Stomach (tissue), 19 donors: ENCODE results near the gene UBQLN3. TPM values are rescaled to one million over a fixed set of nuclear protein-coding genes. Genes with fewer than 3 reads are reported as not detected.

Experiments used
- DNase-seq, 2 donors: peaks; one replicate each; pipeline versions ENCODE4 v3.0.0 to v3.0.0-alpha.2; 2013 to 2019
- H3K27ac ChIP-seq, 5 donors: fragments of 200-600 bp in 4 of 5; sonication (generic) in 4 of 5; one replicate each; pipeline ENCODE4 v1.5.1; 2013 to 2019; ENCODE audit warnings: mild to moderate bottlenecking in 1 of 5, moderate library complexity in 1 of 5
- H3K27me3 ChIP-seq, 3 donors: fragments of 200-600 bp; sonication (generic); one replicate each; pipeline ENCODE4 v1.5.1; 2017 to 2019; ENCODE audit warnings: mixed run types in 1 of 3
- H3K36me3 ChIP-seq, 4 donors: fragments of 200-600 bp; sonication (generic); 1 replicate in 3 of 4; 2 replicates in 1 of 4; pipeline ENCODE4 v1.5.1; 2016 to 2019
- H3K4me1 ChIP-seq, 4 donors: fragments of 200-600 bp; sonication (generic); one replicate each; pipeline ENCODE4 v1.5.1; 2016 to 2019
- H3K4me3 ChIP-seq, 4 donors: fragments of 200-600 bp; sonication (generic) in 3 of 4; one replicate each; pipeline ENCODE4 v1.5.1; 2016 to 2019; ENCODE audit warnings: mild to moderate bottlenecking in 1 of 4
- H3K9me3 ChIP-seq, 4 donors: fragments of 200-600 bp; sonication (generic); one replicate each; pipeline ENCODE4 v1.5.1; 2016 to 2019
- EP300 ChIP-seq: sonication (generic); formaldehyde crosslinking; IDR thresholded peaks from one replicate; pipeline ENCODE4 v1.6.1; 2017; ENCODE audit warnings: antibody characterized with exemption
- POLR2A ChIP-seq, 4 donors: fragments of 450-650 bp; IDR thresholded peaks; one replicate each; pipeline ENCODE4 v1.6.1; 2016; ENCODE audit warnings: antibody characterized with exemption in 4 of 4, control low read depth in 2 of 4, mild to moderate bottlenecking in 1 of 4, moderate library complexity in 1 of 4
- POLR2AphosphoS5 ChIP-seq, 3 donors: sonication (generic); formaldehyde crosslinking; IDR thresholded peaks; one replicate each; pipeline ENCODE4 v1.6.1; 2016; ENCODE audit warnings: antibody characterized with exemption in 3 of 3
- WGBS, 5 donors: extraction: QIAGEN DNeasy Blood & Tissue Kit in 3 of 5; methylation state at CpG; one replicate each; pipeline versions ENCODE4 v1.1.5 to v1.1.7; 2013 to 2018; 5-methylcytosine and 5-hydroxymethylcytosine counted together
- intact Hi-C: fragments of 100-400 bp; cut with DNase I; formaldehyde crosslinking; loops from one replicate; pipeline ENCODE4 v1.15.1; 2023; ENCODE audit warnings: low total_unique reads
- long read RNA-seq, 10 donors: transcript quantifications; one replicate each; lab custom pipeline, GENCODE V29; 2026
- polyA plus RNA-seq, 3 donors: library from polyadenylated mRNA; stranded (reverse); fragments of 200-250 nt; gene quantifications; one replicate each; pipeline ENCODE4 v1.2.3, GENCODE V29; 2013
- total RNA-seq, 5 donors: library from RNA; depleted of rRNA; stranded (reverse); fragments of >200 nt; gene quantifications; one replicate each; pipeline versions ENCODE4 v1.1.0 to v1.2.3, GENCODE V29; 2014 to 2016
- TF ChIP-seq, protein P1 (sequence below), 7 experiments: fragments of 450-650 bp in 4 of 7; fragments of 200-600 bp in 3 of 7; sonication (generic) in 3 of 7; IDR thresholded peaks; one replicate each; pipeline ENCODE4 v1.5.1; 2016 to 2019; ENCODE audit warnings: antibody characterized with exemption in 7 of 7, control low read depth in 2 of 7, mild to moderate bottlenecking in 1 of 7
- donor health status: healthy with polysubstance abuse.
- donor health status: Bipolar disorder and iron deficiency.
- donor health status: healthy.

The UBQLN3 gene
- total RNA-seq (1 to 10 TPM in 1 of 5 donors, not detected in 4; 1.1 TPM), polyA plus RNA-seq (not detected)
- long read RNA-seq, donor 1: 0 reads
- long read RNA-seq, donor 2: 0 reads
- long read RNA-seq, donor 3: 0 reads
- long read RNA-seq, donor 4: 0 reads
- long read RNA-seq, donor 5: 0 reads
- long read RNA-seq, donor 6: 0 reads
- long read RNA-seq, donor 7: 0 reads
- long read RNA-seq, donor 8: 0 reads
- long read RNA-seq, donor 9: 0 reads
- long read RNA-seq, donor 10: 0 reads

DNA sequence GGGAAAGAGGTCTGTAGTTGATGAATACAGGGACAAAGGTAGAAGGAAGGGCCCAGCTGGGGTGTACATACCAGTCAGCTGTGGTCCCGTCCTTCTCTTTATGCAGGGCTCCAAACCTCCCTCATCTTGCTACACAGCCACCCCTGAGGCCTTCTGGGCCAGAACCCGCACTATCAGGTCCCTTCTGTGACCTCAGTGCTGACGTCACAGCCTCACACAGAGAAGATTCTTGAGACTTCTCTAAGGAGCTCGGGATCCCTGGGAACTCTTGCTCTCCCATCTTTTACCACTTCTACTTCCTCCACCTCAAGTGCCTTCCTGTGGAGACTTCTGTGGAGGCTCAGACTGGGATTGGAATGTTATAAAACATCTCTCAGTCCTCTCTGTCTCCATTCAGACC is at the start of gene UBQLN3:
Gene UBQLN3 (minus strand): TSS at position 155 of the 400 bp plus-strand sequence. CDS start 399 bp downstream, outside the sequence.
- H3K4me1 ChIP-seq: no peaks in the 10 kb centered on the region
- H3K36me3 ChIP-seq: no peaks in the 10 kb centered on the region
- H3K27ac ChIP-seq: no peak within 1 kb of the TSS
- H3K27me3 ChIP-seq: no peaks in the 10 kb centered on the region
- H3K9me3 ChIP-seq: no peaks in the 10 kb centered on the region
- intact Hi-C loops: no loop called here
- TF ChIP-seq, protein P1, sequence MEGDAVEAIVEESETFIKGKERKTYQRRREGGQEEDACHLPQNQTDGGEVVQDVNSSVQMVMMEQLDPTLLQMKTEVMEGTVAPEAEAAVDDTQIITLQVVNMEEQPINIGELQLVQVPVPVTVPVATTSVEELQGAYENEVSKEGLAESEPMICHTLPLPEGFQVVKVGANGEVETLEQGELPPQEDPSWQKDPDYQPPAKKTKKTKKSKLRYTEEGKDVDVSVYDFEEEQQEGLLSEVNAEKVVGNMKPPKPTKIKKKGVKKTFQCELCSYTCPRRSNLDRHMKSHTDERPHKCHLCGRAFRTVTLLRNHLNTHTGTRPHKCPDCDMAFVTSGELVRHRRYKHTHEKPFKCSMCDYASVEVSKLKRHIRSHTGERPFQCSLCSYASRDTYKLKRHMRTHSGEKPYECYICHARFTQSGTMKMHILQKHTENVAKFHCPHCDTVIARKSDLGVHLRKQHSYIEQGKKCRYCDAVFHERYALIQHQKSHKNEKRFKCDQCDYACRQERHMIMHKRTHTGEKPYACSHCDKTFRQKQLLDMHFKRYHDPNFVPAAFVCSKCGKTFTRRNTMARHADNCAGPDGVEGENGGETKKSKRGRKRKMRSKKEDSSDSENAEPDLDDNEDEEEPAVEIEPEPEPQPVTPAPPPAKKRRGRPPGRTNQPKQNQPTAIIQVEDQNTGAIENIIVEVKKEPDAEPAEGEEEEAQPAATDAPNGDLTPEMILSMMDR (IDR thresholded peaks at IDR 0.05): no peak
- TF ChIP-seq POLR2AphosphoS5 (IDR thresholded peaks at IDR 0.05): no peak
- DNase-seq: no peak
- 69 to 79% (median 77%) methylated on average over 4 of the region's 4 CpGs for WGBS, 5 donors
- no peak within 1 kb of the TSS for H3K4me3 ChIP-seq

DNA sequence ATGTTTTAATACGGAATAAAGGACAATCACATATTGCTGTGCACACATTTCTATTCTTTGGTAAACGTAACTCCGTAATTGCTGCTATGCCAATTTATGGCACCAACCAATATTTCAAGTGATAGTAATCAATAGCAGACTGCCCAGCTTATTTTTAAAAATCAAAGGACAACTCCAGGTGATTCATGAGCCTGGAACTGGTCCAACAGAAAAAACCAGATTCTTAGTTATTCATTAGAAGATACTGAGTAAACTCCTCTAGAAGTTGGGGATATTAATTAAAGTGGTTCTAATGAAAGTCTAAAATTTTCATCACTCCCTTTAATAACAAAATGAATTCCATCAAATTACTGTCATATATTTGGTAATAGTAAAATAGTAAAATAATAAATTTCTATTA is 48.0 kb upstream of the UBQLN3 start:
- 30 to 78% (median 53%) methylated on average over 3 of the region's 3 CpGs for WGBS, 5 donors

DNA sequence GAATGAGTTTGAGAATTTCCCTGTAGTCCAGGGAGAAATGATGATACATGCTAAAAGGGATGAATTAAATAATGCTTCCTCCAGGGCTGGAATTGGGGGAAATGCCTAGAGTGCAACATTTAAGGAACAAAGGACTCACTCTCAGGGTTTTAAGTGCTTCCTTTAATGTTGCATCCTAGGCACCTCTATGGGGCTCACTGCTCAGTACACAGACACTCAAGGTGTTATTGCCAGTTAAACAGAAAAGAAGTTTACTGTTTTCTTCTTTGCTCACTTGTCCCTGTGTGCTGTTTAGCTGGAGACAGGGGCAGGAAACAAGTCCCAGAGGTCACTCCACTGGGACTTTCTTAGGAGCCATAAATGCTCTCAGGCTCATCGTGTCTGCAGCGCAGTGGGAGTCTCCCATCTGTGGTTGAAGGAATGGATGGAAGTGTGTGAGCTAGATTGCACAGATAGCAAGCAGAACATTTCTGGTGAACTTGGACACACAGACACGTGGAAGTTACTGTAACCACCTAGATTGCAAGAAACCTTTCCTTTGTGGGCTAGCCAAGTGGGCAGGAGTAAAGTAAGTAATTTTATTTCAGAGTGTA is 46.9 kb upstream of the UBQLN3 start:
- H3K27ac ChIP-seq: no peak overlapping the region
- 55 to 67% (median 61%) methylated on average over 3 of the region's 3 CpGs for WGBS, 5 donors
- H3K4me1 ChIP-seq: no peaks in the 10 kb centered on the region
- intact Hi-C loops: no loop called here
- no peak for DNase-seq
- H3K4me3 ChIP-seq: no peak overlapping the region
- TF ChIP-seq POLR2AphosphoS5 (IDR thresholded peaks at IDR 0.05) (no peak), POLR2A (IDR thresholded peaks at IDR 0.05) (no peak), EP300 (no peak)
- TF ChIP-seq, protein P1 (IDR thresholded peaks at IDR 0.05): no peak
- H3K27me3 ChIP-seq: no peaks in the 10 kb centered on the region
- no peaks in the 10 kb centered on the region for H3K36me3 ChIP-seq
- H3K9me3 ChIP-seq: no peaks in the 10 kb centered on the region

More for the DNA sequence above, 48.0 kb upstream of the UBQLN3 start:
- TF ChIP-seq EP300 (no peak), POLR2AphosphoS5 (IDR thresholded peaks at IDR 0.05) (no peak), POLR2A (IDR thresholded peaks at IDR 0.05) (no peak)
- TF ChIP-seq, protein P1 (IDR thresholded peaks at IDR 0.05): no peak
- no peaks in the 10 kb centered on the region for H3K4me1 ChIP-seq
- intact Hi-C loops: no loop called here
- no peaks in the 10 kb centered on the region for H3K9me3 ChIP-seq
- no peak for DNase-seq
- no peak overlapping the region for H3K27ac ChIP-seq
- H3K36me3 ChIP-seq: no peaks in the 10 kb centered on the region
- no peak overlapping the region for H3K4me3 ChIP-seq
- no peaks in the 10 kb centered on the region for H3K27me3 ChIP-seq

DNA sequence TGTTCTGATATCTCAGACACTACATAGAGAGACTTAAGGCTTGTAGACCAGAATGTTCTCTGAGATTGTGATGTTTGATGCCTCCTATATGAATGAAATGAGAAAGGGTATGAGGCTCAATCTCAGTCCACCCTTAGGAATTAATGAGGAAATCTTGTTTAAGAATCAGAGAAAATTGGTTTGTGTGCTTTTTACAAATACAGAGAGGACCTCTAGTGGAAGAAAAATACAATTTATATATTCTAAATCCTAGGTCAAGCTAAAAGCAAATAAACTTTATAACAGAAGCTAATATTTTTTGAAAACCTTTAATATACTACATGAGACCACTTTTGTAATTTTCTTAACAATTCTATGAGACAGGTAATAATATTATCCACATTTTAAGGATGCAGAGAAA is 43.6 kb upstream of the UBQLN3 start:
- intact Hi-C loops: no loop called here
- no peaks in the 10 kb centered on the region for H3K36me3 ChIP-seq
- no peak for DNase-seq
- no peaks in the 10 kb centered on the region for H3K27me3 ChIP-seq
- H3K4me1 ChIP-seq: no peaks in the 10 kb centered on the region
- TF ChIP-seq EP300 (no peak), POLR2AphosphoS5 (IDR thresholded peaks at IDR 0.05) (no peak), POLR2A (IDR thresholded peaks at IDR 0.05) (no peak)
- TF ChIP-seq, protein P1 (IDR thresholded peaks at IDR 0.05): no peak
- H3K27ac ChIP-seq: no peak overlapping the region
- H3K9me3 ChIP-seq: no peaks in the 10 kb centered on the region
- no peak overlapping the region for H3K4me3 ChIP-seq
